DMS153 (cell line): ENCODE measurements around the gene ABCF1.
"Not testable (repeated sequence)": the region's sequence is repeated elsewhere in the genome, so short reads cannot be mapped to it uniquely, and the experiment has no call there.

Experiments used
- DNase-seq: peaks from one replicate; lab custom pipeline; 2025; lab: John Stamatoyannopoulos, UW

Gene ABCF1

DNA sequence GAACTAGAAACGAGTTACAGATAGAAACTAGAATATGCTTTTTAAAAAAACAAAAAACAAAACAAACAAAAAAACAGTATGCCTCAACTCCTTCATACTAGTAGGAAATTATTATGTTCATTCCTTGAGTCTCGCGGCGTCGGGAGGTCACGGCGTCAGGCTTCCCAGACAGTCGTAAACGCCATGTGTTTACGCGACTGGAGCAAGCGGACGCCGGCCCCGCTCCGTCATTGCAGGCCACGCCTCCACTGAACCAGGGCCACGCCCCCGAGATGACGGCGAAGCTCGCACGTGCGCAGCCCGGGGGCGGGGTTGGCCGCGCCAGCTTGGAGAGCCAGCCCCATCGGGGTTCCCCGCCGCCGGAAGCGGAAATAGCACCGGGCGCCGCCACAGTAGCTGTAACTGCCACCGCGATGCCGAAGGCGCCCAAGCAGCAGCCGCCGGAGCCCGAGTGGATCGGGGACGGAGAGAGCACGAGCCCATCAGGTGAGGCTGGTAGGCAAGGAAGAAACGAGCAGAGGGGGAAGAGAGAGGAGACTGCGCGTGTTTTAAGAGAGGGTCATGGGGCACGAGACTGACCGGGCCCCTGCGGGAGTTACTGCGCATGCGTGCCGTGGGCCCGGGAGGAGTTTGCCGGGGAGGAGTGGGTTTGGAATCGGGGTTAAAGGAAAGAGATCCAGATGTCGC is at the start of gene ABCF1:
ABCF1 (plus strand) TSS at position 368 of the 687 bp plus-strand sequence; CDS start at position 414, 46 bp downstream.
- peak; percentile 91 for DNase-seq

DNA sequence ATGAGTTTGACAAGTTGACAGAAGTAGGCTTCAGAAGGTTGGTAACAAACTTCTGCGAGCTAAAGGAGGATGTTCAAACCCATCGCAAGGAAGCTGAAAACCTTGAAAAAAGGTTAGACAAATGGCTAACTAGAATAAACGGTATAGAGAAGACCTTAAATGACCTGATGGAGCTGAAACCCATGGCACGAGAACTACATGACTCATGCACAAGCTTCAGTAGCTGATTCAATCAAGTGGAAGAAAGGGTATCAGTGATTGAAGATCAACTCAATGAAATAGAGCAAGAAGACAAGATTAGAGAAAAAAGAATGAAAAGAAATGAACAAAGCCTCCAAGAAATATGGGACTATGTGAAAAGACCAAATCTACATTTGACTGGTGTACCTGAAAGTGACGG is 49.3 kb upstream of the ABCF1 start:
- DNase-seq: not testable (repeated sequence)

DNA sequence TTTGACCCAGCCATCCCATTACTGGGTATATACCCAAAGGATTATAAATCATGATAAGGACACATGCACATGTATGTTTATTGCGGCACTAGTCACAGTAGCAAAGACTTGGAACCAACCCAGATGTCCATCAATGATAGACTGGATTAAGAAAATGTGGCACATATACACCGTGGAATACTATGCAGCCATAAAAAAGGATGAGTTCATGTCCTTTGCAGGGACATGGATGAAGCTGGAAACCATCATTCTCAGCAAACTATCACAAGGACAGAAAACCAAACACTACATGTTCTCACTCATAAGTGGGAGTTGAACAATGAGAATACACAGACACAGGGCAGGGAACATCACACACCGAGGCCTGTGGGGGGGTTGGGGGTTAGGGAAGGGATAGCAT is 44.8 kb upstream of the ABCF1 start:
- DNase-seq: not testable (repeated sequence)

DNA sequence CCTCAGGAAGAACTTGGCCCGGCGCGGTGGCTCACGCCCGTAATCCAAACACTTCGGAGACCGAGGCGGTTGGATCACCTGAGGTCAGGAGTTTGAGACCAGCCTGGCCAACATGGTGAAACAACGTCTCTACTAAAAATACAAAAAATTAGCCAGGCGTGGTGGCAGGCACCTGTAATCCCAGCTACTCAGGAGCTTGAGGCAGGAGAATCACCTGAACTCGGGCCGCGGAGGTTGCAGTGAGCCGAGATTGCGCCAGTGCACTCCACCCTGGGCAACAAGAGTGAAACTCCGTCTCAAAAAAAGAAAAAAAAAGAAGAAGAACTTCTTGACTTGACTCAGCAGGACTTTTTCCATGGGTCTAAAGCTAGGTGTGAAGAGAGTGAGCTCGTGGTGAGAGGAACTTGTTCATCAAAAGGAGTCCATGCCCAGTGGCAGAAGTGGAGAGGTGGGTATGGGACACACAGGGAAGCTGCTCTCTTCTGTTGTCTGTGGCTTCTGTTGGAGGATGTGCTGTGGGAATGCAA is 41.8 kb upstream of the ABCF1 start:
- not testable (repeated sequence) for DNase-seq

DNA sequence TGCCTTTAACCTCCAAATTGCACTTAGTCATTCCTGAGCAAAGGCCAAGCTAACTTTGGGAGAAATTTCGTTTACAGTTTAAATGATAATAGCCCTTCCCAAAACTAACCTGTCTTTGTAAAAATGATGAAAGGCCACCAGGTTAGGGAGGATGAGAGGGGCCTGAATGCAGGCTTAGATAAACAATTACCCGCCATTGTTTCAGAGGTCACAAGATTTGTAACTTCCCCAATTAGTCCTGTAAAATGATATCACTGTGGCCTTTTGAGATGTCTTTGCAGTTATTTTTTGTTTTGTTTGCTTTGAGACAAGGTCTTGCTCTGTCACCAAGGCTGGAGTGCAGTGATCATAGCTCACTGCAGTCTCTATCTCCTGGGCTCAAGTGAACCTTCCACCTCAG is 41.2 kb upstream of the ABCF1 start:
- no peak for DNase-seq

DNA sequence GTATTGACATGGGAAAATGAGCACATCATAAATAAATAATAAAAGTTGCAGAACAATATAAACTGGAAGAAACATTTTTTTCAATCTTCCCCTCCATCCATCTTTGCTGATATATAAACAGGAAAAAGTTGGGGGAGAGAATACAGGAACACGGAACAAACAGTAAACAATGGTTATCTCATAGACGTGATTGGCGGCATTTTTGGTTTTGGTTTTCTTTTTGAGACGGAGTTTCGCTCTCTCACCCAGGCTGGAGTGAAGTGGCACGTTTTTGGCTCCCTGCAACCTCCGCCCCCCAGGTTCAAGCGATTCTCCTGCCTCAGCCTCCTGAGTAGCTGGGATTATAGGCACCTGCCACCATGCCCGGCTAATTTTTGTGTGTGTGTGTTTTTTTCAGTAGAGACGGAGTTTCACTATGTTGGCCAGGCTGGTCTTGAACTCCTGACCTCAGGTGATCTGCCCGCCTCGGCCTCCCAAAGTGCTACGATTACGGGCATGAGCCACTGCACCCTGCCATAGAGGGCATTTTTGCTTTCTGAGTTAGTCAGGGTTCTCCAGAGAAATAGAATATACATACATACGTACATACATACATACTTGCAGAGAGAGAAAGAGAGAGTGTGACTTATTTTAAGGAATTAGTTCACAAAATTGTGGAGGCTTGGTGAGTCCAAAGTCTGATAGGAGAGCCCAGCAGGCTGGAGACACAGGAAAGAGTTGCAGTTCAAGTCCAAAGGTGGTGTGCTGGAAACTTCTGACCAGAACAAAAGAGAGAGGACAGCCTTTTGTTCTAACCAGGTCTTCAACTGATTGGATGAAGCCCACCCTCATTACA is 37.6 kb upstream of the ABCF1 start:
- DNase-seq: no peak

DNA sequence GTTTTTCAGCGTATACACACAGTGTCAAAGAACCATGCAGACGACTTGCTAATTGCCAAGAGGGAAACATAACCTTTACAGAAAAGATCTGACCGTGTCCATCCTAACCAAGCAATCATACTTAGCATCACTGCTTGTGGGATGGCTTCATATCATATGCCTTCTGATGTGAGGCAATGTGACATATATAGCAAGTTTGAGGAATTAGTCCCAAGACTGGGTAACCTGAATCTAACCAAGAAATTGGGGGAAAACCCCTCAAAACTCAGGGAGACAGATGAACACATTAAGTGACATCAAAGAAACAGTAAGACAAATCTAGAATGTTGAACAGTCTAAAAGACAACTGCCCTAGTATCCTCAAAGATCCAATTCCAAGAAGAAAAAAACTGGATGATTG is 33.3 kb upstream of the ABCF1 start:
- no peak for DNase-seq

DNA sequence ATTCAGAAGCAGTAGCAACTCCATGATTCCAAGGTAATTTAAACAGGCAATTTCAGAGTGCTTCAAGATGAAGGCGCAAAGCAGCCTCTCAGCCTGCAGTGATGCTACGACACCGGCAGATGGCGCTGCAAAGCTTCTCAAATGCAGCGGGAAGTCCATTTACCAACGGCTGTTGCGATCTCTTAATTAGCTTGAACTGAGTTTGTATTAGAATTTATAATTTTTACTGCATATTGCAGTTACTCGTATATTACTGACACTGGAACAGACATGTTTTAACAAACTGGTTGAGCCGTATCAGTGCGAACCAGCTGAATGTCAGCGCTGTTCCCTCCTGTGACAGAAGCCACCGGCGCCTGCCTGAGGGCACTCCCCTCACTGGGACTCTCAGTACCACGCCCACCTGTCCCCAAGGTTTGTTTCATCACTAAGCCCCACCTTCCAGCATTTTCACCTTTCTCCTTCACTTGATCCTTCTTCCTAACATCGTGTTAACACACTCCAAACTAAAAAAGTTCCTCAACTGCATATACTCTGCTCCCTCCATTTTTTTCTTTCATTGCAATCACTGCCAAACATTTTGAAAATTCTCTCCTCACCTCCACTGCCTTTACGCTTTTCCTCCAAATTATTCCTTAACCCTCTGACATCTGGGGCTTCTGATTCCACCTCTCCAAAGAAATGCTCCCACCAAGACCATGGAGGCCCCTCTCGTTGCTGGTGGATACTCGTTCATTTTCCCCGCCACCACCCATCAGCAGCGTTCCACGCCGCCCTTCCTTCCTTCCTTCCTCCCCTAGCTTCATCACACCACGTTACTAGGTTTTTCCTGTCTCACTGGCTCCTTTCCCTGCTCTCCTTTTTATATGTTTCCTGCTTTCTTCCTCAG is 29.5 kb upstream of the ABCF1 start:
- peak; percentile 48 for DNase-seq

DNA sequence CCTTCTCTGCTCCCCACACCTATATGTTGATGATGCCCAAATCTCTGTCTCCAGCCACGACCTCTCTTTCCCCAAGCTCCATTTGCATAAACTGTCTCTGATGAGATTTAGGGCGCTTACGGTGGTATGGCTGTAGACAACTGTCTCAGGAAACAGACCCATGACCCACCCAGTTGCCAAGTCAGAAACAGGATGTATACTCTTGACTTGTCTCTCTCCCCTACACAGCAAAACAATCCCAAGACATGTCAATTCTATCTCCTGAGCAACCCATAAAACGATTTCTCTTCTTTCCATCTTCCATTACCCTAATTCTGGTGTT is 28.9 kb upstream of the ABCF1 start:
- no peak for DNase-seq

DNA sequence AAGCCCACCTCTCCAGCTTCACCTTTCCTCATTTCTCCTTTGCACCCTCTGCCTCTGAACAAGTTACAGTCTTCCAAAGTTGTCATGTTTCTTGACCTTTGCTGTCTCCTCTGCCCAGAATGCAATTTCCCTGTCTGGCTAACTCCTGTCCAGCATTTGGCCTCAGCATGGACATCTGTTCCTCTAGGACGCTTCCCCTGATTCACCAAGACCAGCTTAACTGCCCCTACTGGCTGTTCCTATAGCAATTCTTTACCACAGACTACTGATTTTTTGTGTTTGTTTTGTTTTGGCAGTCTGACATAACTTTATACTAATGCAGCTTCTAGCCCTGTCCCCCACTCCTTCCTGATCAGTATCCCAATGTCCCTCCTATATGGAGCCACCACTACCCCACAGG is 28.3 kb upstream of the ABCF1 start:
- no peak for DNase-seq

DNA sequence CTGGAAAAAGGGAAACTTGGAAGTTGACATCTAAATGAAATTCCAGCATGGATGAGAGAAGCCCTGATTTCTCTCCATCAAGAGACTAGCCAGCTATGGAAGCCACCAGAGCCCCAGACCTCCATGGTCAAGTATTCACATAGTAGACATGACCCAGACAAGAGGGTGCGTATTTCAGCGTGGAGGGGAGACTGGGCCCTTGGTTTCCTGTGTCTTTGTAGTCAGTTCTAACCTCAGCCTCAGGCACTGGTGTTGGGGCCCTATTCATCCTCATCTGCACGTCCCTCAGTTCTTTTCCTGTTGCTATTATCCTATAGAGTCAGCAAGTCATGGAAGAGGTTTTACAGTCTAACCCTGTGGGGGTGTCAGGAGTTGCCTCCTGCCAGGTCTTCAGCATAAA is 27.4 kb upstream of the ABCF1 start:
- DNase-seq: no peak

DNA sequence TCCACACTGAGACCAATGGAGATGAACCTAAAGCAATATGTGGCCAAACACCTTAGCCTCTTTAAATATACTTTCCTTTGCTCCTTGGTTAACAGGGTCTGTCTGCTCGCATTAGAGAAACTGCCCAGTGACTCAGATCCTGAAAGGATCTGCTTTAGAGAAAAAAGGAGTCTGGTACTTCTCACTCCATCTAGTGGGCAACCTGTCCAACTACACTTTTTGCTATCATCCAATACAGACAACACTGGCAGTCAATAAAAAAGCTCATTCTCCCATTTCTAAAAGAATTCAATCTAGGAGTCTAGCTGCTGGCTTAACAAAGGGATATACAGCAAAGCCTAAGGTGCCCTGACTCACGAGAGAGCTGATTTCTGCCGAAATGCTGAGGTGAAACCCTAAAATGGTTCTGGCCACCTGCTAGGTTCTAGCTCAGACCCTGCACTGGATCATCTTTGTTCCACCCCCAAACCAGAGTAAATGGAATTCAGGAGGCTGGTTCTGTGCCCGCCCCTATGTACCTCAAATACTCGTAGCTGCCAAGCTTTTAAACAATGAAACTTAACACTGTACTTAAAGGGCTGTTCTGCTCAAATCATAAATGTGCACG is 26.5 kb upstream of the ABCF1 start:
- no peak for DNase-seq

DNA sequence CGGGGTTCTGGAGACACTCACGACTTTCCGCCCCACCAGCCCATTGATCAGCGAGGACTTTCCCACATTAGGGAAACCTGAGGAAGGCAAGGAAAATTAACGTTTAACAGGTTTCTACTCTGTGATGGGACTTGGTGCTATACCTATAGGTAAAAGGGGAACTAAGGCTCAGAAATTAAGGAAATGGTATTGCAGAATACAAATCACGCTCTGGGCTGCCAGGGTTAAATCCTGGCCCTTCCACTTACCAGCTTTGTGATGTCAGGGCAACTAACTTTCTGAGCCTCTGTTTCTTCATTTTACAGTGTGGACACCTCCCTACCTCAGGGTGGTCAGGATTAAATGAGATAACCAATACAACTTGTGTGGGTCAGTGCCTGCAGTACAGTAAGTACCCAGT is 23.8 kb upstream of the ABCF1 start:
- no peak for DNase-seq

DNA sequence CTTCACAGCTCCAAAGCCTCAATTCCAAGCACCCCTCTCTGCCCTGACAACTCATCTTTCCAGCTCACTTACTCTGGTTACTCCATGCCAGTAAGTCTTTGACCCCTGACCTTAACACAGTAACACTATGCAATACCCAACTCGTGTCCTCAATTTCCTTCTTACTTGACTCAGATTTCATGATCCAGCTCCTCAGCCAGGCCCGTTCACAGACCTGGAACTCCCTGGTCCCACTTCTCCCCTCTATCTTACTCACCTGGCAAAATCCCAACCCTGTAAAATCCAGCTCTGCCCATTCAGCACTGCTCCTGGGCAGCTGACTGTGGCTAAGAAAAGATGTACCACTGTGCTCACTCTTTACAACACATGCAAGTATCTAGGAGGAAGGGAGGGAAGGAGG is 22.9 kb upstream of the ABCF1 start:
- DNase-seq: no peak

DNA sequence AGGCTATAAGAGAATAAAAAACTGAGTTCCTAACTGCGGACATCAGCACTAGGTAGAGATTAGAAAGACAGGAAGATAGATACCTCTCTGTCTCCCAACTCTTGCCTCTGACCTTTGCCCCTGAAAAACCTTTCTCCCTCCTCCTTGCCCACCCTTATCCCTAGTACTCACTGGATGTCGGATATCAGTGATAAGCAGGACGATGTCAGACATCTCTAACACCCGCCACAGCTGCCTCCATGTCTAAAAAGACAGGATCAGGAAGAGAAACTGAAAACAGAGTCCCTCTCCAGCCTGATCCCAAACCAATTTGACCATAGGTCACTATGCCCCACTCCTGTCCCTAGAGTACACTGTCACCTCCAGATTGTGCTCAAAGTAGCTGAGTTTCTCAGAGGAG is 16.8 kb upstream of the ABCF1 start:
- no peak for DNase-seq

DNA sequence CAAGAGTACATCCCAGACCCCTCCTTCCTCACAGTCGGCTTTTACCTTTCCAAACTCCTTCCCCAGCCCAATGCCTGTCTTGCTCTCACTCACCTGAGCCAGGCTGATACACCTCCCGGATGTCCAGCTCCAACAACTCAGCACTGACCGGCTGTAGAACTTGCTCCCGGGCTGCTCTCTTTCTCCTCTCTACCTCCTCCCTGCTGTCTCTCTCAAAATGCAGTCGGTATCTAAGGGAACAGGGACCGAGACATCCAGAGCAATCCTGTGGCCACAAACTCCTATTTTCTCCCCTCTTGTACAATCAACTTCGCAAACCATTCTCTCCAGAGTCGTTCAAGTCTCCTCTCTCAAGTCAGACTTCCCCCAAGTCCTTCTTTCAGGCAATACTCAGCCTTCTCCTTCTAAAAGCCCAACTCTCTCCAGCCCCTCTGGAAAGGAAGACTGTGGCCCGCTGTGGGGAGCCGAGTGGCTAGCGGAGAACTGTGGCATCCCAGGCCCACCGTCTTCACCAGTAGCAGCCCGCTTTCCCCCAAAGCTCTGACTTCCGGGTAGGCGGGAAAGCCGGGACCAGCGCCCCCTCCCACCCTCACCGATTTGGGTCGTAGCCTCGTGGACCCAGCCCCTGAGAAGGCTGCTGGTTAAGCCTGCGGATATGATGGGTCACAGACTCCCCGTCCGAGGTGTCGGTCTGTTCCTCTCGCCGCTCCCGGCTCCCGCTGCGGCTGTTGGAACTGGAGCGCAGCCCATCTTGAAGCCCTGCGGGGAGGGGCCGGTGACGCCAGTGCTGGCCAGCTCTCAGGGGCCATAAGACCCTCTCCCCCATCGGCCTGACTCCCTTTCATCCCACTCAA is 16.1 kb upstream of the ABCF1 start:
- DNase-seq: no peak

DNA sequence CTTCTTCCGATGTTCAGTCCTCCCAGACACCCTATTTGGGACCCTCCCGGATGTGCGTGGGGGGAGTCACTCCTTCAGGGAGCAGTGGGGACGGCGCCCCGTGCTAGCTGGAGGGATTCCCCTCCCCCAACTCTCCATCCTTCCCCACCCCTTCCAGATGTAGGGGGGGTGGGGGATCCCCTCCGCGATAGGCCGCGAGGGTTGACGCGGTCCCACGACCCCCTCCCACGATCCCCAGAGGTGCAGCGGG is 15.5 kb upstream of the ABCF1 start:
- no peak for DNase-seq

DNA sequence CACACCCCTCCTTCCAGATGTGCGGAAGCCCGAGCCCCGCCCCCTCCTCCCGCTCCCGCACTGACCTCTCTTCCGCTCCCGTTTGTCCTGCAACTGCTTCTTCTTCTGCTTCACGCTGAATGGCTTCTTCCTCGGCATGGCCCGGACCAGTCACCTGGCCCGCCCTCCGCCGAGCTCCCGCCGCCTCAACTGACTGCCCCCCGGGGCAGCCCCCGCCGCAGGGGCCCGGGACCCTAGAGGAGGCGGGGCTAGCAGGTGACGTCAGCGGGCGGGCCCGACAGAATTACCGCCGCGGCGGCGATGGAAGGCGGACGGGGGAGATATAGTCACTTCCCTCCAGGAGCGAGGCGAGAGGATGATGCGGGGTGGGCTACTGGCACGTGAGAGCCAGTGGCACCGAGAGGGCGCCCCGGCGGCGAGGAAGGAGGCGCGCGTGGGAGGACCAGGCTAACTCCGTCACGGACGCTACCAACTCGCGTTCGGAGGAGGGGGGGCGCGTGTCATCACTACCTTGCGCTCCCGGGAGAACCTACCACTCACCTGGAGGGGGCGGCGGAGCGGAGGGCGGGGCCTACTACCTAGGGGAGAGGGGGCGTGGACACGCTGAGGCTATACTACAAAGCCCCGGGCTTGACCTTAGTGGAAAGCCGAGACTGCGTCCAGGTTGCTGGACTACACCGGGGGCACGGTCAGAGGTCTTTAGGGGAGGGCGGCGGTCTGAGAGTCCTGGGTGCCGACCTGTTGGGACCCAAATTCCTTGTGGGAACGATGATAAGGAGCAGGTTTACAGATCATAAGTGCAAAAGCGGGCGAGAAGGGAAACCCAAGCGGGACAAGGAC is 15.0 kb upstream of the ABCF1 start, which contains the start of gene GNL1:
GNL1 (minus strand) TSS at position 424 of the 840 bp plus-strand sequence; CDS start at position 138, 286 bp downstream.
- peak; percentile 80 for DNase-seq

DNA sequence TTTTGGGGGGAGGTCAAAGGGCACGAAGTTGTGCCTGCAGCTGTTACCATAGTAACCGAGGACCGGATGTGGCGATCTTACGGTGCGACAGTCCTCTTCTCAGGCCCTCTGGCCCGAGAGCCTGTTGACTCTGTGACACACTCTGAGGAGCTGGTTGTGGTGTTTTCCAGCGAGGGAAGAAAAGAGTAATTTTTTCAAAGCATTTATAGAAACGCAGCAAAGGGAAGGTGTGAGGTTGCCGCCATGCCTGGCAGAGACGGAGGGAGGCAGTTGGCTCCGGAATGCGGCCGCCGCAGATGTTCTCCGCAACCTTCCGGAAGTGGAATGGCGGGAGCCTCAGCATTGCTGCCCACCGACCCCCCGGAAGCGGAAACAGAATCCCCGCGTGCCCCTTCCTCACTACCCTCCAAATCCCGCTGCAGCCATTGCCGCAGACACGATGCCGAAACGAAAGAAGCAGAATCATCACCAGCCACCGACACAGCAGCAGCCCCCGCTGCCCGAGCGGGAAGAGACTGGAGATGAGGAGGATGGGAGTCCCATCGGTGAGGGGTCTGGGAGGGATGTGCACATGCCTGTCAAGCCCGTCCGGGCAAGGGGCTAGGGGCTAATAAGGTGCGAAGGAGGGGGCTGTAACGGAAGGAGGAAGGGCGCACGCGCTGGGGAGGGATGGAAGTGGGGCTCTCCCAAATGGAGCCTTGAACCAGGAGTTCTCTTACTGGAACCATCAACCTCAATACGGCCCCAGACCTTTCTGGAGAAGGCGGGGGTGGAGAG is 14.1 kb upstream of the ABCF1 start, which contains the start of gene PRR3:
PRR3 (plus strand) TSS at position 390 of the 777 bp plus-strand sequence; CDS start at position 440, 50 bp downstream.
- peak; percentile 87 for DNase-seq

DNA sequence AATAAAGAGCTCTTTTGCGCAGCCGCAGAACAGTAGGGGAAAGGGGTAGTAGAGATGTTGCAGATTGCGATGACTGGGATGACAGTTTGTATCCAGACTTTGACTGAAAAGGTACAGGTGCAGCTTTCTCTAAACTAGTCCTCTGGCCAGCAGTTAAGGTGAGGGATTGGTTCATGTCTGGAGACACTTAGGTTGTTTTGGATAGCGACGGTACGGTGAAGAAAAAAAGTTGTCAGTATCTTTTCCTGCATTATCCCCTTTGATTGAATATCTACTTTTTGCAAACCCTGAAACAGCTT is 13.6 kb upstream of the ABCF1 start:
- DNase-seq: no peak
